ENCODE results near the gene PPP1R8.
"Not testable (repeated sequence)": the region's sequence is repeated elsewhere in the genome, so short reads cannot be mapped to it uniquely, and the experiment has no call there.

The PPP1R8 gene

GRCh38 chr1:27830621-27831440 is at the start of gene PPP1R8:
PPP1R8 (plus strand) TSS chr1:27830782; CDS start chr1:27830836, 54 bp downstream.
- peak; percentile 93 for DNase-seq

DNA sequence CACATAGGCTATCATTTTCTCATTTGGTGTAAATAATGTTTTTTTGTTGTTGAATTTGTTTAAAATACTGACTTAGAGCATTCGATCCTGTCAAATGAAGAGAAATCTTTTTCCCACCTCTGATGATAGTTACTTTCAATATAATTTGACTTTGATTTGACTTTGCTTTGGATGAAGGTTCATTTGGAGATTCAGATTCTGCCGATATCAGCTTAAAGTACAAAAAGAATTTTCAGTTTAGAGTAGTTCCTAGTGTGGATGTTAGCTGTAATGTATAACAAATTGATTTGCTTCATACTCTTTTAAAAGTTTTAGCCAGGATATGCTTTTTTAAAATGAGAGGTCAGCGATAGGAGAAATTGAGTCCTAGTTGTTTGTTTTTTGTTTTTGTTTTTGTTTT is 47.6 kb upstream of the PPP1R8 start:
- no peak for DNase-seq

GRCh38 chr1:27784700-27785099 is 45.9 kb upstream of the PPP1R8 start:
- no peak for DNase-seq

GRCh38 chr1:27785781-27786455 is 44.7 kb upstream of the PPP1R8 start:
- DNase-seq: no peak

DNA sequence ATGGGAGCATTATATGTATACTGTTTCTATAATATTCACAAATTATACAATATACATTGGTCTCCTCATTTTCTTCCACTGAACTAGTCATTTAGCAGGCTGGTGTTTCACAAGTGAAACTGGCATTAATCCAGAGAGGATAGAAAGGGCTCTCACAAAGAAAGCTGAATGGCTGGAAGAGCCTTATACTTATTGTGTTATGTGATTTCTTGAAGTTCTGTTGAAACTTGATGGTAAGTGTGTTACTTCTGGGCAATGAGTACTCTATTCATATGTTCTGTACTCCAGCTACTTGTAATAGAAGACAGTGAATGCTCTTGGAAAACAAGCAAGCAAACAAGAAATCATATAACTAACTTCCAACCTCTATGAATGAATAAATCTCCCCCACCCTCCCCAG is 42.7 kb upstream of the PPP1R8 start:
- no peak for DNase-seq

GRCh38 chr1:27789540-27790041 is 41.0 kb upstream of the PPP1R8 start:
- no peak for DNase-seq

DNA sequence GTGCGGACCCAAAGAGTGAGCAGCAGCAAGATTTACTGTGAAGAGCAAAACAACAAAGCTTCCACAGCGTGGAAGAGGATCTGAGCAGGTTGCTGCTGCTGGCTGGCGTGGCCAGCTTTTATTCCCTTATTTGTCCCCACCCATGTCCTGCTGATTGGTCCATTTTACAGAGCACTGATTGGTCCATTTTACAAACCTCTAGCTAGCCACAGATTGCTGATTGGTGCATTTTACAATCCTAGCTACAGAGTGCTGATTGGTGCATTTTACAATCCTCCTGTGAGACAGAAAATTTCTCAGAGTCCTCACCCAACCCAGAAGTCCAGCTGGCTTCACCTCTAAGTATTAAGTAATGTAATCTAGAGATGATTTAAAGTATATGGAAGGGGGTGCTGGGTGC is 40.3 kb upstream of the PPP1R8 start:
- not testable (repeated sequence) for DNase-seq

DNA sequence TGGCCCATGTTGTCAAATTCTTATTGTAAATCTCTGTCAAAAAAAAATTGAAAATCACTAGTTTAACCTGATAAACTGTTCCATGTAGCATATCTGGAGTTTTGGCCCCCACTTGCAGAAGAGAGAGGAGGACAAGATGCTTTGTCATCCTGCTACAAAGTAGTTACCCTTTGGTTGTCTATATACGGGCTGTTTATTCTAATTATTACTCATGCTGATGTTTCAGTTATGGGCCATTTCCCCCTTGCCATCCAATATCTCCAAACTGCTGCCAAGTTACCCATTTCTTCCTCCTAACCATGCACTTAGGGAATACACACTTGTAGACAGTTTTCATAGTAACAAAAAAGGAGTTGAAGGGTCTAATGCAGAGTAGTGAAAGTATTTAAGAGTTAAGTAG is 35.0 kb upstream of the PPP1R8 start:
- DNase-seq: no peak

DNA sequence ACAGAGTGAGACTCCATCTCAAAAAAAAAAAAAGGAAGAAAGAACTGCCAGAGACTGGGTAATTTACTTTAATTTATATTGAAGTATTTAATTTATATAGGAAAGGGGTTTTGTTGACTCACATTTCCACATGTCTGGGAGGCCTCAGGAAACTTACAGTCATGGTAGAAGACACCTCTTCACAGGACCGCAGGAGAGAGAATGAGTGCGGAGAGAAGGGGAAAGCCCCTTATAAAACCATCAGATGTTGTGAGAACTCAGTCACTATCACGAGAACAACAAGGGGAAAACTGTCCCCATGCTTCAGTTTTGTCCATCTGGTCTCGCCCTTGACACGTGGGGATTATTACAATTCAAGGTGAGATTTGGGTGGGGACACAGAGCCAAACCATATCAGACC is 25.8 kb upstream of the PPP1R8 start:
- DNase-seq: no peak

DNA sequence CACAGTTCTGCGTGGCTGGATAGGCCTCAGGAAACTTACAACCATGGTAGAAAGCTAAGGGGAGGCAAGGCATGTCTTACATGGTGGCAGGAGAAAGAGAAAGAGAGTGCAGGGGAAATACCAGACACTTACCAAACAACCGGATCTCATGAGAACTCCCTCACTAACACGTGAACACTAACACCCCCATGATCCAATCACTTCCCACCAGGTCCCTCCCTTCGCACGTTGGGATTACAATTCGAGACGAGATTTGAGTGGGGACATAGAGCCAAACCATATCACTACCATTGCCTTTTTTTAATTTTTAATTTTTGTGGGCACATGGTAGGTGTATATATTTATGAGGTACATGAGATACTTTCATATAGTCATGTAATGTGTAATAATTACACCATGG is 23.8 kb upstream of the PPP1R8 start:
- no peak for DNase-seq

GRCh38 chr1:27807385-27807784 is 23.2 kb upstream of the PPP1R8 start:
- DNase-seq: no peak

DNA sequence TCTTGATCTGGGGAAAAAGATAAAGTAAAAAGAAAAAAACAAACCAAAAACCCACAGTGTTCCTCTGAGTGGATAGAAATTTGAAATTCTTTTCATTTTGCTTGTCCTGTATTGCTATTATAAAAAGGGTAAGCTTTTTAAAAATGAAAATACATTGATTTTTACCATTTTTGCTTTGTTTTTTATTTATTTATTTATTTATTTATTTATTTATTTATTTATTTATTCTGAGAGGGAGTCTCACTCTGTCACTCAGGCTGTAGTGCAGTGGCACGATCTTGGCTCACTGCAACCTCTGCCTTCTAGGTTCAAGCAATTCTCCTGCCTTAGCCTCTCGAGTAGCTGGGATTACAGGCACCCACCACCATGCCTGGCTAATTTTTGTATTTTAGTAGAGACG is 22.5 kb upstream of the PPP1R8 start:
- not testable (repeated sequence) for DNase-seq

DNA sequence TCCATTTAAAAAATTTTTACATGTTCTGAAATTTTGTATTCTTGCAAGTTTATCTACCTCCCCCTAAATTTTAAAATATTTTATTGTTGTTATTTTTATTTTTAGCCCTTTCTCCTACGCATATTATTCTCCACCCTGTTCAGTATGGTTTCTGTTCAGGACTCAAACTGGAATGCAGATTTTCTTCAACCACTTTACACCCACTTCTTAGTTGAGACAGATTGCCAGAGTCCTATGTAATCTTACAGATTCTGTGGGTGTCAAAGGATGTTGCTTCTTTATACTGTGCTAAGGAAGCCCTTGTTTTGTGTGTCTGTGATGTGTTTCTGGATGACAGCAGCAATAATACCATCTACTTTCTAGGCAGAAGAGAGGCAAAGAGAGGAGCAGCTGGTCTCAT is 20.7 kb upstream of the PPP1R8 start:
- no peak for DNase-seq

DNA sequence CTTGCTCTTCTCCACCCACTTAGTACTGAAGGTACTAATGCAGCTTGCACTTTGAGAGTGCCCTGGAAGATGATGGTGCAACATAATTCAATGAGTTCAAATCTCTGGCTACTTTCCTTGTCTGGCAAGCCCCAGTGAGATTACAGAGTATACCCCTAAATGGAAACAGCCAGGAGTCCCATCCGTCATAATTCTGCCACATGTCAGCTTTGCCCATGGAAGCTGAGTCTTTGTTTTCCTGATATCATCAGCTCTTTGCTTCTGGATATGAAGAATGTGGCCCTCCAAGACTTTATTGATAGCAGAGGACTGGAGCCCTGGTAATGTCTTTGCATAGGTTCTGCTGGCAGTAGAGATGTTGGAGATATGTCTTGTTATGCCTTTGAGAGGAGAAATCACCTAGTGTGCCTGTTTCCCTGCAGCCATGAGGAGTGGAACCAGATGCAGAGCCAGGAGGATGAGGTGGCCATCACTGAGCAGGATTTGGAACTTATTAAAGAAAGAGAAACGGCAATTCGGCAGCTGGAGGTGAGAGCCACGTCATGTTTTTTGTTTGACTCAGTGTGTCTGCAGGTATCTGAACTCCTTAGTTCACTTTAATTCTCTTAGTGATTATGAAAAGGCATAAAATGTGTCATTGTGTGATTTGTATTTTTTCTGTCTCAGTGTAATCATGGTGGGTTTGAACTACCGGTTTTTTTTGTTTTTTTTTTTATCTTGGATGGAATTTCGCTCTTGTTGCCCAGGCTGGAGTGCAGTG is 18.7 kb upstream of the PPP1R8 start:
- DNase-seq: no peak

DNA sequence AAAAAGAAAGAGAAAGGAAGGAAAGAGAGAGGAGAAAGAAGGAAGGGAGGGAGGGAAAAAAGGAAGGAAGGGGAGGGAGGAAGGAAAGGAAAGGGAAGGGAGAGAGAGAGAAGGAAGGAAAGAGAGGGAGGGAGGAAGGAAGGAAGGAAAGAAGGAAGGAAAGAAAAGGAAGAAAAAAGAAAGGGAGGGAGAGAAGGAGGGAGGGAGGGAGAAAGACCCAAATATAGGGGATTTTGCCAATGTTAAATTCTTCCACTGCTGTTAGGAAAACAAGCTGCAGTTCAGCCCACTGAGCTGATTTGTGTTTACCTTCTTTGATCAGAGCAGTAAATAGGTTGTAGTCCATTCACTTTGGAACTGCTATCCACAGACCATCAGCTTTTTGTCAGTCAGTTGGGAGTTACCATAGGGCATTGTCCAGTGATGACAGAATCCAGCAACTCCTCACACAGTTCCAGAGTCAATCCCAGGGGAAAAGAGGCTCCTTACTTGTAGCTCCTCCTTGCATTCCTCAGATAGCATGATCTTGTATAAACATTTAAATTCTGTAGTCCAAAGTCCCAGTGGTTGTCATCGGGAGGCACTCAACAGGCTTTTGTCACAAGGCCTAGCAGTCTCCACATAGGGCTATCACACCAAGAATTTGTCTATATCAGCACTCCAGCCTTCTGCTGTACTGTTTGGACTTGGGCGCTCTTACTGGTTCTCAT is 13.5 kb upstream of the PPP1R8 start:
- DNase-seq: no peak

DNA sequence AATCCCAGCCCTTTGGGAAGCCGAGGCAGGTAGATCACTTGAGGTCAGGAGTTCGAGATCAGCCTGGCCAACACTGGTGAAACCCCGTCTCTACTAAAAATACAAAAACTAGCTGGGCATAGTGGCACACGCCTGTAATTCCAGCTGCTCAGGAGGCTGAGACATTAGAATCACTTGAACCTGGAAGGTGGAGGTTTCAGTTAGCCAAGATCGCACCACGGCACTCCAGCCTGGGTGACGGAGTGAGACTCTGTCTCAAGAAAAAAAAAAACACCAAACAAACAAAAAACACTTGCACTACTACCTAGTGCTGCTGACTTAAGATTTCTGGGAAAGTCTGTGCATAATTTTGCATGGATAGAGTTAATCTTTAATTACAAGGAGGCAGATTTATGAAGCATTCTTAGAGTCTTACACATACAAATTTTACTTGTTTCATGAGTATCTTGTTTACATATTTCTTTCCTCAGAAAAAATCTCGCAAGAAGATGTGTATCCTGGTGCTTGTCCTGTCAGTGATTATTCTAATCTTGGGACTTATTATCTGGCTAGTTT is 8.7 kb upstream of the PPP1R8 start:
- no peak for DNase-seq

DNA sequence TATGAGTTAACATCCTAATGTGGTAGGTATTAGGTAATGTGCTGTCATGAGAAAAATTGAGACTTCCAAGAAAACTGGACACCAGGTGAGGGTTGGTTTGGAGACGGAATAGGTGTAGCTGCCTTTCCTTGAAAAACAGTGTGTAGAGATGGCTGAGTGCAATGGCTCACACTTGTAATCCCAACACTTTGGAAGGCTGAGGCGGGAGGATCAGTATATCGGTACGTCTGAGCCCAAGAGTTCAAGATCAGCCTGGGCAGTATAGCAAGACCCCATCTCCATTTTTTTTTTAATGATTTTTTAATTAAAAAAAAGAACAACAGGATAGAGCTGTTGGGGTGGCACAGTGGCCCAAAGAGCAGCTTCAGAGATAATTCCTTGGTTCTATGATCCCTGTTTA is 6.8 kb upstream of the PPP1R8 start:
- DNase-seq: no peak

GRCh38 chr1:27824411-27824810 is 6.2 kb upstream of the PPP1R8 start:
- DNase-seq: no peak

GRCh38 chr1:27829339-27829960 is 1.1 kb upstream of the PPP1R8 start:
- DNase-seq: not testable (repeated sequence)

DNA sequence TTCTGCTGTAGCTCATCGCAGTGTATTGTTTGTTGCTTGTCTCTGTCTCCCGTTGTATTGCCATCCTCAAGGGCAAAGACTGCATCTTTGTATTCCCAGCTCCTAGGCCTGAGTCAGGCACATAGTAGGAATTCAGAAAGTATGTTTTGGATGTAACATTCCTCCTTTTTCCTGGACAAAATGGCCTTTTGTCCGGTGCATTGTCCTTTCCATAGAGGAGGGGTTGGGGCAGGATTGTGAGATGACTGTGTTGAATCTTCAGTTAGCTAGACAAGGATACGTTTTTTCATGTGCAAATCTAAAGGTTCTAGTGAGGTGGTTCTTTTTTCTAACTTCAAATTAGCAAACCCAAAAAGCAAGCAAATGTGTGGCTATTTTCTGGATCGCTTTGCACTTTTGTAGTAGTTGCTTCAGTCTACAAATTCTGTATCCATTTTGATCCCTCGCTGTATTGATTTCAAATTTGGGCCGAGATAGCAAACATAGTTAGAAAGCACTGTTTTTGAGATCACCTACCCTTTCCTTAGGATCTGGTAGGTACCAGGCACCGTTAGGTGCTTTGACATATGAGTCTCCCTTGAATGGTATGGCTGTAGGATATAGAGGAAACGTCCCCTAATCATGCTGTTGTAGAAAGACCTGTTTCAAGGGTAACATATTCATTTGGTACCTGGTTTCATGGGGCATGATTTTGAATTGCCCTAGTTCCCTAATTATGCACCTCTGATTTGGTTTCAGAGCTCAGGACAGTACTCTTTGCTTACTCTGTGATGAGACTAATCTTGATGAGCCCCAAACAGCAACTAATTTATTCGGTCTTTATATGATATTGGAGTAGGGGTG is 1.2 kb downstream of the PPP1R8 start:
- no peak for DNase-seq

GRCh38 chr1:27832762-27833161 is 2.2 kb downstream of the PPP1R8 start:
- no peak for DNase-seq

All from right forelimb (tissue), 1 donor.